IPS DF 6.9 (cell line): ENCODE data around the gene SRGN.
"Not testable (repeated sequence)": the region's sequence is repeated elsewhere in the genome, so short reads cannot be mapped to it uniquely, and the experiment has no call there.

ENCODE experiments used
- DNase-seq: peaks from one replicate; pipeline ENCODE4 v3.0.0-alpha.2; 2013; ENCODE audit warnings: low read depth, low spot score
- H3K27ac ChIP-seq: one replicate; pipeline ENCODE4 v1.5.1; 2013; ENCODE audit warnings: low read length, control low read depth
- H3K27me3 ChIP-seq: 2 replicates; pipeline ENCODE4 v1.6.1; 2013; ENCODE audit warnings: mild to moderate bottlenecking, low read length; ENCODE audit not compliant: control insufficient read depth, insufficient read depth
- H3K36me3 ChIP-seq: 2 replicates; pipeline ENCODE4 v1.6.1; 2013; ENCODE audit warnings: low read length; ENCODE audit not compliant: control insufficient read depth, insufficient read depth
- H3K4me1 ChIP-seq: 2 replicates; pipeline ENCODE4 v1.6.1; 2013; ENCODE audit warnings: low read length; ENCODE audit not compliant: control insufficient read depth, insufficient read depth
- H3K4me3 ChIP-seq: 2 replicates; pipeline ENCODE4 v1.5.1; 2013; ENCODE audit warnings: mild to moderate bottlenecking, low read length
- H3K9me3 ChIP-seq: 2 replicates; pipeline ENCODE4 v1.6.1; 2013; ENCODE audit warnings: low read length, inconsistent platforms; ENCODE audit not compliant: control insufficient read depth, insufficient read depth
- WGBS: extraction: QIAGEN DNeasy Blood & Tissue Kit; methylation state at CpG from one replicate; pipeline ENCODE4 v1.1.7; 2013; ENCODE audit warnings: mixed read lengths, missing lambda C conversion rate; ENCODE audit not compliant: insufficient read length, insufficient coverage; 5-methylcytosine and 5-hydroxymethylcytosine counted together

SRGN gene, protein sequence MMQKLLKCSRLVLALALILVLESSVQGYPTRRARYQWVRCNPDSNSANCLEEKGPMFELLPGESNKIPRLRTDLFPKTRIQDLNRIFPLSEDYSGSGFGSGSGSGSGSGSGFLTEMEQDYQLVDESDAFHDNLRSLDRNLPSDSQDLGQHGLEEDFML

DNA sequence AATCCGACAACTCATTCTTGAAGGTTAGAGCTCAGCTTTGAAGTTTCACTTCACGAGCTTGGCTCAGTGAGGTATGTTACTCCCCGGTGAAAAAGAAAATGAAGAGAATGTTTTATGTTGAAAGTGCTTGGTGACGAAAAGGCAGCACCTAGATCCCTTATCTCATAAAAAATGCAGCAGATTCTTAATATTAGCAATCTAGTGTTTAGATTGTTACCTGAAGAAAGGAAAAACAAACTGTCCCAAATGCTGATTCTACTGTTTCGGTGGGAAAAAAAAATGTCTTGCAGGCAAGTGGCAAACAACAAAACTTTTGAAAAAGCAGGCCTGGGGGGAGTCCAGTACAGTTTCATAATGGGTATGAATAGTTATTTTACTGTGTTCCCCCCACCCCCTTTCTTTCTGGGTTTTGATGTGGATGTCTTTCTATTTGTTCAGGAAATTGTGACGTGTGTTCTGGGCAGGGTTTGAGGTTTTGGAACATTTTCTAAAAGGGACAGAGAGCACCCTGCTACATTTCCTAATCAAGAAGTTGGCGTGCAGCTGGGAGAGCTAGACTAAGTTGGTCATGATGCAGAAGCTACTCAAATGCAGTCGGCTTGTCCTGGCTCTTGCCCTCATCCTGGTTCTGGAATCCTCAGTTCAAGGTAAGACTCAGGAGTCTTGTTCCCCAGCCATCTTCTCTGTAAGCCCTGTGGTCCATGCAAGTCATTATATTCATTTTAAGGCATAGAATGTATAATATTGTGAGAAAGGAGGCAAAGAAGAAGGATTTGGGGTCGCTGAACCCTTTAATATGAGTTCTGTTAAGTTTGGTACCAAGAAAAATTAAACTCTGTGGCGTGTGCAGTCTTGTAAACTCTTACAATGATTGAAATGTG, at the start of gene SRGN:
Gene SRGN, plus strand, starts transcription at position 514 of the 881 bp plus-strand sequence. Its CDS starts 55 bp downstream, at position 569.
- H3K27me3 ChIP-seq: no peaks in the 10 kb centered on the region
- H3K4me1 ChIP-seq: peaks cover 3% of the 10 kb centered on the region; the same call in 1 of the 2 replicates
- H3K27ac ChIP-seq: no peak within 1 kb of the TSS
- no peaks in the 10 kb centered on the region for H3K36me3 ChIP-seq
- no peaks in the 10 kb centered on the region for H3K9me3 ChIP-seq
- no CpG with 5 or more reads among the region's 10 CpGs for WGBS
- no peak for DNase-seq
- H3K4me3 ChIP-seq: no peak within 1 kb of the TSS

DNA sequence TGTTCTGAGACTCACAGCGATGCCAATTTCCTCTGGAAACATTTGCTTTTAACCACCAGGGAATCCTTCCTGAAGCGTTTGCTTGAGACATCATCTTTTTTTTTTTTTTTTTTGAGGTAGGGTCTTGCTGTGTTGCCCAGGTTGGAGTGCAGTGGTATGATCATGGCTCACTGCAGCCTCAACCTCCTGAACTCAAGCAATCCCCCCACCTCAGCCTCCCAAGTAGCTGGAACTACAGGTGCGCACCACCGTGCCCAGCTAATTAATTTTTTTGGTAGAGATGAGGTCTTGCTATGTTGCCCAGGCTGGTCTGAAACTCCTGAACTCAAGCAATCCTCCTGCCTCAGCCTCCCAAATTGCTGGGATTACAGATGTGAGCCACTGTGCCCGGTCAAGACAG, 47.0 kb upstream of the SRGN start:
- not testable (repeated sequence) for H3K27ac ChIP-seq, H3K9me3 ChIP-seq, H3K27me3 ChIP-seq, H3K4me1 ChIP-seq, H3K36me3 ChIP-seq, H3K4me3 ChIP-seq, DNase-seq
- WGBS: no CpG with 5 or more reads among the region's 5 CpGs

DNA sequence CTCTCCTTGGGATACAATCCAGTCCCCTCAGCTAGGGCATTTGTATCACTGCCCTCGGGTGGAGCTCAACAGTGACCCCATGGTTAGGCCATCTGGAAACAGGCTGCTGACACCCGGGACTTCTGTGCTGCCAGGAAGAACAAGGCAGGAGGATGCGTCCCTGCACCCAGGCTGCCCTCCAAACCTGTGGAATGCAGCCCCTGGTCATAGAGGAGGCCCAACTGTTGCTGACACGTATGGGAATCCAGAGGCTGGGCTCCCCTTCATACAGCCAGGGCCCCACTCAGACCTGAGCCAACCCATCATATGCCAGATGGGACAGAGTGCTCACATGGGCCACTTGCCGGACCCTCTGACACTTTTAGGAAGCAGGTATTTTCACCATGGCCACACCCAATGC, 45.5 kb upstream of the SRGN start:
- no peaks in the 10 kb centered on the region for H3K9me3 ChIP-seq
- no peak overlapping the region for H3K27ac ChIP-seq
- WGBS: no CpG with 5 or more reads among the region's 5 CpGs
- H3K4me3 ChIP-seq: no peak overlapping the region
- no peaks in the 10 kb centered on the region for H3K4me1 ChIP-seq
- H3K36me3 ChIP-seq: no peaks in the 10 kb centered on the region
- DNase-seq: no peak
- no peaks in the 10 kb centered on the region for H3K27me3 ChIP-seq

DNA sequence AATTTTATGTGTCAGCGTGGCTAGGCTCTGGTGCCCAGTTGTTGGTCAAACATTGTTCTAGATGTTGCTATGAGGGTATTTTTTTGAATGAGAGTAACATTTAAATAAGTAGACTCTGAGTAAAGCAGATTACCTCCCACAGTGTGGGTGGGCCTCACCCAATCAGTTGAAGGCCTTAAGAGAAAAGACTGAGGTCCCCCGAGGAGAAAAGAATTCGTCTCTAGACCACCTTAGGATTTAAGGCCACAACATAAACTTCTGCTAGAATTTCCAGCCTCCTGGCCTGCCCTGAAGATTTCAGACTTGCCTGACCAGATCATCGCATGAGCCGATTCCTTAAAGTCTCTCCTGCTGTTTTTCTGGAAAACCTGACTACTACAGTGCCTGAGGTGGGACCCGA, 45.1 kb upstream of the SRGN start:
- H3K36me3 ChIP-seq: no peaks in the 10 kb centered on the region
- no peaks in the 10 kb centered on the region for H3K27me3 ChIP-seq
- H3K4me1 ChIP-seq: no peaks in the 10 kb centered on the region
- no CpG with 5 or more reads among the region's 6 CpGs for WGBS
- no peak overlapping the region for H3K27ac ChIP-seq
- no peak for DNase-seq
- no peaks in the 10 kb centered on the region for H3K9me3 ChIP-seq
- H3K4me3 ChIP-seq: no peak overlapping the region

DNA sequence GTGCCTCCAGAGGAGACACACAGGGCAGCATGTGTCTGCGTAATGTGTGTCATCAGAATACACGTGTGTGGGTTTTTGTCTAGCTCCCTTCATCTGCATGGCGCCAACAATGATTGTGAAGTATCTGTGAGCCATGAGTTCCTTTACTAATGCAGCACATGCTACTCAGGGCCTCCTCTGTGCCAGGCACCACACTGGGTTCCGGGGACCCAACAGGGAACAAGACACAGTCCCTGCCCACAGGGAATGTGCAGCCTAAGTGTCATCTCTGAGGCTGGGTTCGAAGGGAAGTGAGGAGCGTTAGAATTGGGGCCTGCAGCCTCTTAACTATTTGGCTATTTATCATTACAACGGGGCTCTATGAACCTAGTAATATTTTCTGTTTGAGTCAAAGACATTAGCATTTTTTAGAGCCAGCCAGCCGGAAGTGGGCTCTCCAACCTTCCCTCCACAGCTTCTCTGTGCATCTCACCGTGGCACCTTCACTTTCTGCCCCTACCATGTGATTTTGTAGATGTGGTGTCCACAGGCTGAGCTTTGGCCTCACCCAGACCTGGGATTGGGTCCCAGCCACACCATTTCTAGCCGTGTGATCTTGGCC, 43.9 kb upstream of the SRGN start:
- Histone ChIP-seq H3K27ac (no peak overlapping the region), H3K27me3 (no peaks in the 10 kb centered on the region), H3K9me3 (no peaks in the 10 kb centered on the region), H3K4me3 (no peak overlapping the region), H3K36me3 (no peaks in the 10 kb centered on the region), H3K4me1 (no peaks in the 10 kb centered on the region)
- no peak for DNase-seq
- no CpG with 5 or more reads among the region's 10 CpGs for WGBS

DNA sequence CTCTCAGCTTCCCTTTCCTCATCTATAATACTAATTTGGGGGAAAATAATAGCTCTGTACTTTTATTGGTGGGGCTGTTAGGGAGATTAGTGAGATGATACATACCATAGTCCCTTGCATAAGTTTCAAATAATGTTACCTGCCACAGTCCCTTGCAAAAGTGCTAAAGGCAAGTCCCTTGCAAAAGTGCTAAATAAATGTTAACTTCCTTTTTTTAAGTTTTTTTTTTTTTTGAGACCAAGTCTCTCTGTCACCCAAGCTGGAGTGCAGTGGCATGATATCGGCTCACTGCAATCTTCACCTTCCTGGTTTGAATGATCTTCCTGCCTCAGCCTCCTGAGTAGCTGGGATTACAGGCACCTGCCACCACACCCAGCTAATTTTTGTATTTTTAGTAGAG, 43.4 kb upstream of the SRGN start:
- H3K27ac ChIP-seq: no peak overlapping the region
- H3K4me1 ChIP-seq: no peaks in the 10 kb centered on the region
- H3K9me3 ChIP-seq: no peaks in the 10 kb centered on the region
- H3K4me3 ChIP-seq: no peak overlapping the region
- no CpG with 5 or more reads among the region's 1 CpG for WGBS
- no peak for DNase-seq
- no peaks in the 10 kb centered on the region for H3K27me3 ChIP-seq
- no peaks in the 10 kb centered on the region for H3K36me3 ChIP-seq

DNA sequence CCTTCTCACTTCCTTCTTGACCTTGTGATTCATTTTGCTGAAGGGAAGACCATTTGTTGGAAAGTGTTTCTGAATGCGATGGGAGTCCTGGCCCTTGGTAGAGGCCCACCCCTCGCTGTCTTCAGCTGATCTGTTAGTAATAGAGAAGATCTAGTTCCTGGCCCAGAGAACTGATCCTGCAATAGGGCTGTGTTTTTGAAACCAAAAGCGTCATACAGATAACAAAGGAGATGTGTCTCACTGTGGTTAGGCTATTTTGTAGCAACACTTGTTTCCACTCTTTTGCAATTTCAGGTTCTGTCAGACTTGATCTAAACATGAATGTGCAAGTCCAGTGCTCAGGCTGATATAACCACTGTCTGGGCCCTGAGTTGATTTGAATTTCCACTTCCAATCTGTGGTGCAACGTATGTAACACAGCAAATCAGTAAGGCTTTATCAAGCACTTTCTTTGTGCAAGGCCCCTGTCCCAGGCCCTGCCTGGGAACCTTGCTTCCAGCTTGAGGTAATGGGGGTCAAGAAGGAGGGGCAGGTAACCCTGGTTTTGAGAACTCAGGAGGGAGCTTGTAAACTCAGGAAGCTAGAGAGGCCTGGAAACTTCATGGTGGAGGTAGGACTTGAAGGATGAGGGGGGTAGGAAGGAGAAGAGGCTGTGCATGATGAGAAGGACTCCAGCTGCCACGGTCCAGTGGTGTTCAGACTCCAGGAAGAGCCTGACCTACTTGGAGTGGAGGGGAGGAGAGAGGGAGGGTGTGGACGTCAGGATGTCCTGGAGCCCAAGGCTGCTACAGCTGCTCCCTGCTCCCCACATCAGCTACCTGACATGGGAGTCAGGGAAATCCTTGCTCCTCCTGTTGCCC, 42.2 kb upstream of the SRGN start:
- Histone ChIP-seq H3K4me3 (no peak overlapping the region), H3K27ac (no peak overlapping the region)
- no peak for DNase-seq

DNA sequence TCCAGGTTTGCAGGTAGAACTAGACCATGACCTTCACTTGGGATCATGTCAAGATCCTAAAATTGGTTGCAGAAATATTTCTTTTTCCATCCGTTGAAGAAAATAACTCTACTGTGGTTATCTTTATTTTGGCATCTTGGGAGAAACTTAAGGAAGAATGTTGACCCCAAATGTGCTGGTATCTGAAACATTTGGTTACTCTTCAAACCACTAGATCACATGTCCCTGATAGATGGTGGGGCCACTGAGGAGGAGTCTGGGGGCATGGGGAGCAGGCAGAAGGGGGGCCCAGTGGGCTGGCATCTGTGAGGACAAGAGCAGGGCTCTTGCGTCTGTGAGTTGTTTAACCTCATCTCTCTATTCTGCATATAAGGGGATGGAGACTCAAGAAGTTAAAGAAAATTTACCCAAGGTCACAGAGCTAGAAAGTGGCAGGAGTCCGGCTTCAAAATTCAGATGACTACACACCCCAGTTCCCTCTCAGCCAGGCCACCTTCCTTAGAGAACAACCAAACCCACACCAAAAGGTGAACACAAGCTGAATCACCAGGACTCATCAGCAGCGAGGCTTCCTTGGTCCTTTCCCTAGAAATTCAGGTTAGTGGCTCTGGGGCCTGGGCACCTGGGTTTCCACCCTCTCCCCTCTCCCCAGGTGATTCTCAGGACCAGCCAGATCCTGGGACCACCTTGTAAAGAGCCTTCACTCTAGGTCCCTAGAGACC, 40.6 kb upstream of the SRGN start:
- H3K9me3 ChIP-seq: no peaks in the 10 kb centered on the region
- no peaks in the 10 kb centered on the region for H3K27me3 ChIP-seq
- WGBS: no CpG with 5 or more reads among the region's 4 CpGs
- no peaks in the 10 kb centered on the region for H3K4me1 ChIP-seq
- H3K4me3 ChIP-seq: no peak overlapping the region
- no peak overlapping the region for H3K27ac ChIP-seq
- H3K36me3 ChIP-seq: no peaks in the 10 kb centered on the region
- no peak for DNase-seq

More for the DNA sequence above, 42.2 kb upstream of the SRGN start:
- Histone ChIP-seq H3K36me3 (no peaks in the 10 kb centered on the region), H3K4me1 (no peaks in the 10 kb centered on the region), H3K27me3 (no peaks in the 10 kb centered on the region), H3K9me3 (no peaks in the 10 kb centered on the region)
- whole genome bisulfite sequencing: no CpG with 5 or more reads among the region's 6 CpGs

DNA sequence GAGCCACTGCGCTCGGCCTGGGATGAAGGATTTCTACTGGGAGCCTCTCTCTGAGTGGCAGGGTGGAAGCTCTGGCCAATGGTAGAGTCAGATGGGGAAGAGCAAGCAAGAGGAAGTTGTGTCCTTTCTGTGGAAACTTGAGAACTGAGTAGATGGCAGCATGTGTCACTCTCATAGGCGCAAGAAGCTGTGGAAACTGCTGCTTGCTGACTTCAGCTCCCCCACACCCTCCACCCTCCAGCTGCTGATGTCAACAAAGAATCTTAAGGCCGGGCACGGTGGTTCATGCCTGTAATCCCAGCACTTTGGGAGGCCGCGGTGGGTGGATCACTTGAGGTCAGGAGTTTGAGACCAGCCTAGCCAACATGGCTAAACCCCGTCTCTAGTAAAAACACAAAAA, 39.8 kb upstream of the SRGN start:
- H3K36me3 ChIP-seq: no peaks in the 10 kb centered on the region
- no peak for DNase-seq
- H3K4me1 ChIP-seq: no peaks in the 10 kb centered on the region
- H3K9me3 ChIP-seq: no peaks in the 10 kb centered on the region
- H3K27ac ChIP-seq: no peak overlapping the region
- WGBS: no CpG with 5 or more reads among the region's 8 CpGs
- H3K4me3 ChIP-seq: no peak overlapping the region
- H3K27me3 ChIP-seq: no peaks in the 10 kb centered on the region

DNA sequence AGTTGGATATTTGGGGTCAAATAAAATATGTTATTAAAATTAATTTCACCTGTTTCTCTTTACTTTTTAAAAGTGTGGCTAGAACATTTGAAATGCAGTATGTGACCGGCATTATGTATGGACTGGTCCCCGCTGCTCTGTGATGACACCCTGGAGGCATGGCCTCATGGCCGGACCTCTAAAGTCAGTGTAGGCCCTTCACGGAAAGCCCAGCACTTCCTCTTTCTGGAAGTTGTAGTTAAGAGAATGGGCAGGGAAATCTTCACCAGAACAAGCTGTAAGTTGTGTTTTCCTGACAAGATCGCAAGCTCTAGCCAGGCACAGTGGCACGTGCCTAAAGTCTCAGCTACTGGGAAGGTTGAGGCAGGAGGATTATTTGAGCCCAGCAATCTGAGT, 38.3 kb upstream of the SRGN start:
- no CpG with 5 or more reads among the region's 6 CpGs for WGBS
- Histone ChIP-seq H3K4me3 (no peak overlapping the region), H3K36me3 (no peaks in the 10 kb centered on the region), H3K27me3 (no peaks in the 10 kb centered on the region), H3K27ac (no peak overlapping the region), H3K9me3 (no peaks in the 10 kb centered on the region), H3K4me1 (no peaks in the 10 kb centered on the region)
- DNase-seq: no peak
